ENCODE measurements around the gene SLC19A1.

DNA sequence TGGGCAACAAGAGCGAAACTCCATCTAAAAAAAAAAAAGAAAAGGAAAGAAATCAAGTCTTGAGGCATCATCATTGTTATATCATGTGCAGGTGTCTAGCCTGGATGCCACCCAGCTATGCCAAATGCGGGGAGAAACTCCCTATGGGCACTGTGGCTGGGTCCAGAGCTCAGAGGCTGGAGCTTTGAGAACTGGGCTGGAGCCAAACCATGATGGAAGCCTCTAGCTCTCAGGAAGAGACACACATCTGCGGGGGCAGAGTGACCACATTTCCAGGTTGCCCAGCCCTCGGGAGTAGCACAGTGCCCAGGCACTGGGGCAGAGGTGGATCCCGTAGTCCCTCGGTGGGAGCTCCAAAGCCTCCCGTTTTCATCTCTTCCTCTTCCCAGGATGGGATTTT is 78.4 kb downstream of the SLC19A1 start:
- no peak for TF ChIP-seq POLR2A (IDR thresholded peaks at IDR 0.05)
- TF ChIP-seq, protein P1, sequence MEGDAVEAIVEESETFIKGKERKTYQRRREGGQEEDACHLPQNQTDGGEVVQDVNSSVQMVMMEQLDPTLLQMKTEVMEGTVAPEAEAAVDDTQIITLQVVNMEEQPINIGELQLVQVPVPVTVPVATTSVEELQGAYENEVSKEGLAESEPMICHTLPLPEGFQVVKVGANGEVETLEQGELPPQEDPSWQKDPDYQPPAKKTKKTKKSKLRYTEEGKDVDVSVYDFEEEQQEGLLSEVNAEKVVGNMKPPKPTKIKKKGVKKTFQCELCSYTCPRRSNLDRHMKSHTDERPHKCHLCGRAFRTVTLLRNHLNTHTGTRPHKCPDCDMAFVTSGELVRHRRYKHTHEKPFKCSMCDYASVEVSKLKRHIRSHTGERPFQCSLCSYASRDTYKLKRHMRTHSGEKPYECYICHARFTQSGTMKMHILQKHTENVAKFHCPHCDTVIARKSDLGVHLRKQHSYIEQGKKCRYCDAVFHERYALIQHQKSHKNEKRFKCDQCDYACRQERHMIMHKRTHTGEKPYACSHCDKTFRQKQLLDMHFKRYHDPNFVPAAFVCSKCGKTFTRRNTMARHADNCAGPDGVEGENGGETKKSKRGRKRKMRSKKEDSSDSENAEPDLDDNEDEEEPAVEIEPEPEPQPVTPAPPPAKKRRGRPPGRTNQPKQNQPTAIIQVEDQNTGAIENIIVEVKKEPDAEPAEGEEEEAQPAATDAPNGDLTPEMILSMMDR (IDR thresholded peaks at IDR 0.05): no peak

Measured in right lobe of liver (tissue), 4 donors.